ENCODE results near the gene ZIC5.
"Not testable (repeated sequence)": the region's sequence is repeated elsewhere in the genome, so short reads cannot be mapped to it uniquely, and the experiment has no call there.

Gene ZIC5

GRCh38 chr13:99959540-99960230 is 11.9 kb downstream of the ZIC5 start:
- peak; percentile 40 for DNase-seq

GRCh38 chr13:99959127-99959539 is 12.4 kb downstream of the ZIC5 start:
- DNase-seq = no peak

DNA sequence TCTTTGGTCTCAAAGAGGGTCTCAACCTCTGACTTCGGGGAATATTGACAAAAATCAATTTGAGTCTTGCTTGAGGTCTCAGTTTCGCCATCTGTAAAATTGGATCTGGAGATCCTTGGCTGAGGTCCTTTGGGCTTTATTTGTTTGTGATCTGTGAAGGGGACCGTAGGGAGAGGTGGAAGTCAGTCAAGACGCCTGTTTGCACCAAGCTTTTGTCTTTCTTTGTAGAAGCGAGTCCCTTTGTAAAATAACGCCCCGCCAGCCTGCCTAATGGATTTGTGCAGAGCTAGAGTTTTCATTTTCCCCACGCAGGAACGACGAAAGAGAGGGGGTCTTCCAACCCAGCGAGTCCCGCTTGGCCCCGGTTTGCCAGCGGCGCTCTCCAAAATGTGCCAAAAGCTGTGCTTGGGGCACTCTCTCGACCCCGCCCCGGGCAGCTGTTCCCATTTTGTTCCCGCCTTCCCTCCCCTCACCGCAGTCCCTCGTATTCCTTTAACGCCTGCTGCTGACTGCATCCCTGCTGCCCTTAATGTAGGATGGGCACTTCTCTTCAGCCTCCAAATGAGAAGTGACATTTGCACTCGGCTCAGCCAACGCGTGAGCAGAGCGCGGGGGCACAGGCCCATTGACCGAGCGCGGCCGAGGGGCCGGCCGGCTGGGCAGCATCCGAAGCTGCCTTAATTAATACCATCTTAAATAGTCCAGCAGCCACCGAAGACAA is 13.0 kb downstream of the ZIC5 start:
- no peak for DNase-seq

DNA sequence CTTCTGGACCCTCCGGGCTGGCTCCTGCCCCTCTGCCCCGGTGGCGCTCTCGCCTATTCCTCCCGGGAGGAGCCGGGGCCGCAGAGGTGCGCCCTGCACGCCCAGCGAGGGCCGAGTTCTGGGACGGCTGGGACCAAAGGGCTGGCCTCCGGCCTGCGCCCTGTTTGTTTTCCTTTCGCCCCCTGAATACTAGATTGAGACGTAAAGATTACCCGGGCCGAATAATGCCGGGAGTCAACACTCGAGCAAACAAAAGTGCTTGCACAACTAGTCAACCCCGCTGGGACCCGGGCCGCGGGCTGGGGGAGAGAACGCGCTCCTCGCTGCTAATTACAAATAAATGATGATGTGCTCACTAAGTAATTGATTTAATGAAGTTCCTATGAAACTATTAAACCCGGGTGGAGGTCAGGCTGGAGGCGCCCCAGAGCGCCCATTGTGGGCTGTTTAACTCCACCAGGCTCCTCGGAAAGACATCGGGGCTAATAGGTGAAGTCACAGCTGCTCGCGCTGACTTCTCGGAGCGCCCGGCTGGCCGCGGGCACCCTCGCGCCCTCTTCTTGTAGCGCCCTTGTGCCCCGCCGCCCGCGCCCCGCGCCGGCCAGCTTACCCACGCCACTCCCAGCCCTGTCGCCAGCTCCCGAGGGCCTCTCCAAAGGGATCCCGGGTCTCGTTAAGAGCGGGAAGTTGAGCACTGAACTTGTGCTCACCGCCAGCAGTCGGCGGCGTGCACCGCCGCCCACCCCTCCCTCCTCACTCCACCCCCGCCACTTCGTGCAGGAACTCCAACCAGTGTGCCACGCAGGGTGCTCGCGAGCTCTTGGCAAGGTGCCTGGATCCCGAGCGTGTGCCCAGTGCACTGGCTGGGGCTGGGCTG is 14.9 kb downstream of the ZIC5 start:
- no peak for DNase-seq

DNA sequence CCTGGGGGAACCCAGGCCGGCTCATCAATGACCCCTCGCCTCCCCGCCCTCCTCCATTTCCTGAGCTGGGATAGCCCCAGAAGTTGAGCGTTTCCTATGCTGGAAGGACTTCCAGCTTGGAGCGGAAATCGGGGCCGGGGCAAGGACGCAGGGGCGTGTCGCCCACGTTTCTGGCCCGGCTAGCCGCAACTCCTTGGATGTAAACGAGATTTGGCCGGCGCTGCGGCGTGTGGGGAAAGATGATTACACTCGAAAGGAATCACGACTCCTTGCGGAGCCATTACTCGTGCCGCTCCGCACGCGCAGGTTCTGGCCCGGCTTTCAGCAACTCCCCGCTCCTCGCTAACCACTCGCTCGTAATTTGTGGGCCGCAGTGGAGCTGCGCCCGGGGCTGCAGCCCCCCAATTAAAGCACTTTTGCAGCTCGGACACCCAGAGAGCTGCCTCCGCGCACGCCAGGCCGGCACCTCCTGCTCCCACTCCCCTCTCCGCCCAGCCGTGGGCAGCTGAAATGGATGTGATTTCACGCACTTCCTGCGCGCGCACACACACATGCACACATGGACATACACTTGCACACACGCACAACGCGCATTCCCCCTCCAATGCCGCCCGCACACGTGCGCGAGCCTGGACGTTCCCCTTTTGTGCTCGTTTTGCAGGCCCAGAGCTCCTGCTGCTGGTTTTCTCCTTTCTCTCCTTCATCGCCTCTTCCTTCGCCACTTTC is 15.7 kb downstream of the ZIC5 start:
- no peak for DNase-seq

DNA sequence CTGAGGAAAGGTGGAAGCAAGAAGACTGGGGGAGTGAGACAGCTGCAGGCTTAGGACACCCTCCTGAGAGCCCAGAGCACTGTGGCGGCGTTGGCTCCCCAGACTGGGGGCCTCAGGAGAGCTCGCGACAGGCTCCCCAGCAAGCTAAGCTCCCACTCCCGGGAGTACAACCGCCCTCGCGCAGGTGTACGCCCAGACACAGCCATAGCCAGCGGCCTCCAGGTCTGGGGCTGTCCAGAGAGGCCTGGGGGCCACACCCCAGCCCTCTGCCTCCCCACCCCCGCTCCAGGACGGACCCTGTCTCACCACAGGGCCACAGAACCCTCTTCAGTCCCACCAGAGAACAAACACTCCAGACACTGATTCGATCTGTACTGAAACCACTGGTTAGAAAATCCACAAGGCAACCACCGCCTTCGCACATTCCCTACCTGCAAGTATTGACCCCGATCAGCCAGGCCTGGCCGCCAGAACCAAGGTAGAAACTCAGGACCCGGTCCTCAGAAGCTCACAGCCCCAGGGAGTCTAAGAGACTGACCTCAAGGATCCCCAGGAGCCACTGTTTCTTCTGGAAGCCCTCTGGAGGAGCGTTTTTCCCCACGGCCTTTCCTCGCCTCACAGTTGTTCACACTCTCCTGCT is 16.3 kb downstream of the ZIC5 start:
- DNase-seq = no peak

- no peak for DNase-seq
Observed at GRCh38 chr13:99953138-99953755, 18.3 kb downstream of the ZIC5 start.

- not testable (repeated sequence) for DNase-seq
Observed at GRCh38 chr13:99951666-99952065, 19.9 kb downstream of the ZIC5 start.

GRCh38 chr13:99949679-99950413 is 21.7 kb downstream of the ZIC5 start:
- no peak for DNase-seq

DNA sequence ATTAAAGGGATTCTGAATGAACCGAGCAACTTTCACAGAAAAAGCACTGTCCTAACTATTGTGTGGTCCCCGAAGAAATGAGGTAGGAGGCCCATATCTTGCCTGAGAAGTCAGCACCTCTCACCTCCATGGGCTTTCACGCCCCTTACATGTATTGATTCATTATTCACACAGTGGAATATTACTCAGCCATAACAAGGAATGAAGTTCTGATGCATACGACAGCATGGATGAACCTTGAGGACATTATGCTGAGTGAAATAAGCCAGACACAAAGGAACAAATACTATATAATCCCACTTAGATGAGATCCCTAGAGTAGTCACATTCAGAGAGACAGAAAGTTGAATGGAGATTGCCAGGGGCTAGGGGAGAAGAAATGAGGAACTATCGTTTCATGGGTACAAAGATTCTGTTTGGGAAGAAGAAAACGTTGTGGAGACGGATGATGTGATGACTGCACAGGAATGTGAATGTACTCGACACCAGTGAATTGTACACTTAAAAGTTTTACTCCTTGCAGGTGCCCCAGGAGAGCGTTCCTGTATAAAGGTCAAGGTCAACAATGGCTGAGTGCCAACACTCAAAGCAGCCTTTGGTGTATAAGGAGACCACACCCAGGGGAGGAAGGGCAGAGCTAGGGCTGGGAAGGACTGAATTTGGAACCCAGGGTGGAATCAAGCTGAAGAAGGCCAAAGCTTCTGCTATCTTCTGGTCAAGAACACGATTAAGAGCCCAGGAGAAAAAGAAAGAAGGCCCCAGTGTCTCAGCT is 22.5 kb downstream of the ZIC5 start:
- DNase-seq = no peak

DNA sequence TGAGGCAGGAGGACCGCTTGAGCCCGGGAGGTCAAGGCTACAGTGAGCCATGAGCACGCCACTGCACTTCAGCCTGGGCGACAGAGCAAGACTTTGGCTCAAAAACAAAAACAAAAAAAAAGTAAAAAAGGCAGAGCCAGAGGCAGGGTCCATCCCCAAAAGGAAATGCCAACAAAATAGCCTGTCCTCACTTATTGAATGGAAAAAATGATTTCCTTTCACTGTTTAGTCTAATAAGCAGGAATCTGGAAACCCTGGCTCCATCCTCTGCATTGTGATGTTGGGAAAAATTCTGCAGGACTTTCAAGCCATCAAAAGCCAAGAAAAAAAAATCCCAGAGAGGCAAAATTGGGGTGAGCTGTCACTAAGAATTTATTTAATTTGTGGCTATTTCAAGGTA is 23.2 kb downstream of the ZIC5 start:
- DNase-seq = no peak

- DNase-seq = no peak
Observed at GRCh38 chr13:99947666-99948065, 23.9 kb downstream of the ZIC5 start.

DNA sequence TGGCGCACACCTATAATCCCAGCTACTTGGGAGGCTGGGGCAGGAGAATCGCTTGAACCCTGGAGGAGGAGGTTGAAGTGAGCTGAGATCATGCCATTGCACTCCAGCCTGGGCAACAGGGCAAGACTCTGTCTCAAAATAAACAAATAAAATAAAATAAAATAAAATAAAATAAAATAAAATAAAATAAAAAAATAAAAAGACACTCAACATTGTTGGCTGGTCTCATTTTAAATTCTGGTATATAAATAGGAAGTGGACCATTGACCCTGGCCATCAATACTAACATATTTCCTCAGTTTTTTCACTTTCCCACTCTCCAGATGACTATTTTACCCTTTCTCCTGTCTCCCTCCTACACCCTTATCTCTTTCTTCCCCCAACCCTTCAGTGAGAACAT is 26.1 kb downstream of the ZIC5 start:
- DNase-seq = not testable (repeated sequence)

DNA sequence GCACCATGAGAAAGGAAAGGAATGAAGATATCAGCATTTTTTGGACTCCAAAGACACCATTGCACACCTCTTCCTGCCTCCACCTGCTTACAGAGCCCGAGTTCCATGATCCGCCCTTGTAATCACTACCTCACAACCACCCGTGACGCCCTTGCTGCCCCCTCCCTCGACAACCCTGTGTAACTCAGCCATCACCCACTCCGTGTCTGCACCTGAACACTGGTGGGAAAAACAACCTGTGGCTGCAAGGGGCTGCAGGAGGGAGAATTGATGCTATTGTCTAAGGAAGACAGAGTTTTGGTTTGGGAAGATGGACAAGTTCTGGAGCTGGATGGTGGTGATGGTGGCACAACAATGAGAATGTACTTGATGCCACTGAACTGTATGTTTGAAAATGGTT is 27.0 kb downstream of the ZIC5 start:
- DNase-seq = no peak

DNA sequence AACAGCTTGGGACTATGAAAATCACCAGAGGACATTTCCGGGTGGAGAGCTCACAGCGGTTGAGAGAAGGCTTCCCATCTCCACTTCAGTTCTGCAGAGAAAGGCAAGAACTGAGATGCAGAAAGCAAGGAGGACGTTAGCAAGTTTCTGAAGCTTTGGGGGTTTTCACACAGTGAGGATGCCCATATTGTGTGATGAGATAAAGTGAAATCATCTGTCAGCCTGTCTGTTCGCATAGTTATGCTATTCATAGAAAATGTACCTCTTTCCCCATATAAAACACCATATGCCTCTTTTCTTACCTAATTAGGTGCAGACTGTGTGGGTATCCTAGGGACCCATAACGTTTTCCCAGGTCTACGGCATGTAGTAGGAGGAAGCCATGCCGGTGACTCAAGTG is 27.5 kb downstream of the ZIC5 start:
- no peak for DNase-seq

GRCh38 chr13:99941911-99942310 is 29.7 kb downstream of the ZIC5 start:
- no peak for DNase-seq

DNA sequence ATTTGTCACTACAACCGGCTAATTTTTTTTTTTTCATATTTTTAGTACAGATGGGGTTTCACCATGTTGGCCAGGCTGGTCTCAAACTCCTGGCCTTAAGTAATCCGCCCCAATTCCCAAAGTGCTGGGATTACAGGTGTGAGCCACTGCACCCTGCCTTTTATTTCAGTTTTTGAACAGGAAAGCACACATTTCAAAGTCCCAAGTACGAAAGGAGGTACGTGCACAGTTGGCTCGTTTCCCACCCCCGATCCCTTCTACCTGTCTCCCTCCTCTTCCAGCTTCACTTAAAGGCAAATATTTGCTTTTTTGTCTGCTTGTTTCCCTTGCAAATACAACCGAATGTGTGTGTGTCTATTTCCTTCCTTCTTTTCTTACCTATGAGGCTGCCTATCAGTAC is 30.5 kb downstream of the ZIC5 start:
- DNase-seq = peak; percentile 52

- no peak for DNase-seq
Observed at GRCh38 chr13:99938635-99939034, 32.9 kb downstream of the ZIC5 start.

DNA sequence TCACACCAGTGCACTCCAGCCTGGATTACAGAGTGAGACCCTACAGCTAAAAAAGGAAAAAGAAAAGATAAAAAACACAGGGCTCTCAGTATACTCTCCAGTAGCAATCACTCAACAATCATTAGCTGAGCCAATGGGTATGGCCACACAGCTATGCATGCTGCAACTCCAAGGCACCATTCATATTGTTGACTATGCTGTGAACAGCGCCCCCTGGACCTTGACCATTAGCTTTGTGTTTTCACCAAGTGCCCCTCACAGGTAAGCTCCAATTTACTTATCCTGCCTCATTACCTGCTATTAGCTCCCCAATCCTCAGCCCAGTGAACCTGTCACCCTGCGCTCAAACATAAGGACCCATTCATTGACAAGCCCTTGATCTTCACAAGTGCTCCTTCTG is 35.8 kb downstream of the ZIC5 start:
- DNase-seq = no peak

- DNase-seq = no peak
Observed at GRCh38 chr13:99932912-99933311, 38.7 kb downstream of the ZIC5 start.

- DNase-seq = no peak
Observed at GRCh38 chr13:99930925-99931324, 40.6 kb downstream of the ZIC5 start.
